CD4-positive, alpha-beta T cell (primary cell): ENCODE data around the gene MYO1D. TPM values are rescaled to one million over a fixed set of nuclear protein-coding genes. Genes with fewer than 3 reads are reported as not detected.
A peak's percentile ranks its signal among the peaks of the same experiment; 100 is the strongest.

Experiments
- ATAC-seq: fragments of 200-7000 bp; cut with Tn5 transposase; one replicate; pipeline ENCODE4 v1.10.0; 2022; ENCODE audit warnings: mild to moderate bottlenecking; ENCODE audit not compliant: poor library complexity
- CTCF ChIA-PET: fragments of 350-600 bp; sonication (Branson Sonifier 250); formaldehyde crosslinking; loops from one replicate; lab custom pipeline; 2021; ENCODE audit warnings: antibody characterized with exemption, inconsistent platforms; lab: Charles Lee
- POLR2A ChIA-PET: fragments of 350-600 bp; sonication (Branson Sonifier 250); formaldehyde crosslinking; loops from one replicate; lab custom pipeline; 2021; ENCODE audit warnings: antibody characterized with exemption, inconsistent platforms; lab: Charles Lee
- DNase-seq, 14 experiments: peaks; one replicate each; pipeline ENCODE4 v3.0.0-alpha.2; 2013 to 2020; ENCODE audit warnings: mixed read lengths in 2 of 14
- H3K27ac ChIP-seq, 2 donors: one replicate each; pipeline versions ENCODE4 v1.5.1 to v1.7.0; 2013; ENCODE audit warnings: low read length in 2 of 2, low read depth in 1 of 2, mild to moderate bottlenecking in 1 of 2
- H3K27me3 ChIP-seq, 2 experiments: 1 replicate in 1 of 2; 2 replicates in 1 of 2; pipeline versions ENCODE4 v1.6.1 to v1.7.0; 2013; ENCODE audit warnings: low read length in 2 of 2, control low read depth in 1 of 2, mild to moderate bottlenecking in 1 of 2, moderate library complexity in 1 of 2; ENCODE audit not compliant: insufficient read depth in 2 of 2, control insufficient read depth in 1 of 2
- H3K36me3 ChIP-seq: one replicate; pipeline ENCODE4 v1.6.1; 2013; ENCODE audit warnings: low read length, control low read depth; ENCODE audit not compliant: insufficient read depth
- H3K4me1 ChIP-seq: one replicate; pipeline ENCODE4 v1.6.1; 2013; ENCODE audit warnings: low read length, control low read depth; ENCODE audit not compliant: insufficient read depth
- H3K4me3 ChIP-seq: one replicate; pipeline ENCODE4 v1.5.1; 2013; ENCODE audit warnings: mild to moderate bottlenecking, low read length, moderate library complexity
- H3K9me3 ChIP-seq, 2 experiments: 1 replicate in 1 of 2; 2 replicates in 1 of 2; pipeline versions ENCODE4 v1.6.1 to v1.7.0; 2013; ENCODE audit warnings: low read length in 2 of 2, mild to moderate bottlenecking in 2 of 2, control low read depth in 1 of 2, moderate library complexity in 1 of 2; ENCODE audit not compliant: control insufficient read depth in 1 of 2, insufficient read depth in 1 of 2
- H3K27ac Mint-ChIP-seq: one replicate; pipeline ENCODE4 v1.8.0; 2020; ENCODE audit warnings: mixed read lengths
- H3K27me3 Mint-ChIP-seq: one replicate; pipeline ENCODE4 v1.8.0; 2021; ENCODE audit warnings: mixed read lengths
- H3K36me3 Mint-ChIP-seq: one replicate; pipeline ENCODE4 v1.8.0; 2021; ENCODE audit warnings: low read depth, mixed read lengths
- H3K4me1 Mint-ChIP-seq: one replicate; pipeline ENCODE4 v1.8.0; 2021; ENCODE audit warnings: low read depth, mixed read lengths
- H3K4me3 Mint-ChIP-seq: one replicate; pipeline ENCODE4 v1.8.0; 2020; ENCODE audit warnings: mild to moderate bottlenecking, mixed read lengths
- H3K9me3 Mint-ChIP-seq: one replicate; pipeline ENCODE4 v1.8.0; 2020; ENCODE audit warnings: mixed read lengths
- CTCF ChIP-seq: fragments of 200-600 bp; IDR thresholded peaks from one replicate; pipeline ENCODE4 v1.8.0; 2022; ENCODE audit warnings: antibody characterized with exemption, mild to moderate bottlenecking
- intact Hi-C, 2 experiments: fragments of 100-400 bp; cut with DNase I in 1 of 2; cut with micrococcal nuclease in 1 of 2; formaldehyde crosslinking; loops; one replicate each; pipeline versions ENCODE4 v1.15.1 to v1.9.0; 2023 to 2025; cut with DNase I, micrococcal nuclease
- total RNA-seq, 174 experiments: library from RNA in 2 of 174; stranded (reverse) in 2 of 174; gene quantifications; one replicate each; pipeline ENCODE4 v1.2.3 and lab custom pipeline; 2021 to 2026

The MYO1D gene
- total RNA-seq, 2 experiments from 2014 or later: 5.8 to 6.4 TPM

GRCh38 chr17:32763855-32764439 is 113.0 kb downstream of the MYO1D start:
- Histone ChIP-seq H3K4me3 (no peak overlapping the region), H3K27ac (no peak overlapping the region), H3K9me3 (no peaks in the 10 kb centered on the region), H3K36me3 (no peaks in the 10 kb centered on the region), H3K4me1 (no peaks in the 10 kb centered on the region), H3K27me3 (no peaks in the 10 kb centered on the region)
- no peak for ATAC-seq
- no peaks in the 10 kb centered on the region for H3K9me3 Mint-ChIP-seq
- H3K4me3 Mint-ChIP-seq: no peak overlapping the region
- no peak for TF ChIP-seq CTCF
- H3K4me1 Mint-ChIP-seq: peaks cover 17% of the 10 kb centered on the region
- CTCF ChIA-PET: interaction anchor here (1.0 kb wide), 1 partner anchor 19 kb away, joined by 3 read pairs; no protein-coding TSS in a partner anchor
- DNase-seq: no peak
- H3K36me3 Mint-ChIP-seq: no peaks in the 10 kb centered on the region
- no peak overlapping the region for H3K27ac Mint-ChIP-seq
- POLR2A ChIA-PET: no interaction called here
- intact Hi-C loops: no loop called here
- no peaks in the 10 kb centered on the region for H3K27me3 Mint-ChIP-seq

GRCh38 chr17:32759476-32759875 is 117.4 kb downstream of the MYO1D start:
- no peak overlapping the region for H3K27ac ChIP-seq
- ATAC-seq (no peak), DNase-seq (peak in 1 of 14 experiments; percentile 35)
- no peak overlapping the region for H3K4me3 Mint-ChIP-seq
- ChIA-PET CTCF (interaction anchor here (1.4 kb wide), 1 partner anchor 118 kb away, joined by 3 read pairs; no protein-coding TSS in a partner anchor), POLR2A (no interaction called here)
- H3K27me3 ChIP-seq: no peaks in the 10 kb centered on the region
- H3K4me1 ChIP-seq: no peaks in the 10 kb centered on the region
- H3K4me3 ChIP-seq: no peak overlapping the region
- intact Hi-C loops: loop anchor here in 1 of 2 experiments (5.0 kb wide), 2 partner anchors 147 to 507 kb away; no protein-coding TSS in a partner anchor
- H3K9me3 Mint-ChIP-seq: no peaks in the 10 kb centered on the region
- peaks cover 18% of the 10 kb centered on the region for H3K4me1 Mint-ChIP-seq
- no peak for TF ChIP-seq CTCF
- no peaks in the 10 kb centered on the region for H3K27me3 Mint-ChIP-seq
- no peak overlapping the region for H3K27ac Mint-ChIP-seq
- H3K36me3 ChIP-seq: no peaks in the 10 kb centered on the region
- H3K9me3 ChIP-seq: no peaks in the 10 kb centered on the region
- H3K36me3 Mint-ChIP-seq: no peaks in the 10 kb centered on the region

- intact Hi-C loops: loop anchor here in 1 of 2 experiments (2.0 to 5.0 kb wide), 3 partner anchors 146 to 506 kb away; no protein-coding TSS in a partner anchor
- no peaks in the 10 kb centered on the region for H3K9me3 Mint-ChIP-seq
- ChIA-PET POLR2A (no interaction called here), CTCF (interaction anchor here (0.9 to 1.8 kb wide), 2 partner anchors 119 to 296 kb away, joined by 3 to 10 read pairs; partner anchors contain the start of gene MYO1D)
- ATAC-seq (no peak), DNase-seq (no peak)
- Histone ChIP-seq H3K27ac (no peak overlapping the region), H3K4me1 (no peaks in the 10 kb centered on the region), H3K36me3 (no peaks in the 10 kb centered on the region), H3K9me3 (no peaks in the 10 kb centered on the region), H3K4me3 (no peak overlapping the region), H3K27me3 (no peaks in the 10 kb centered on the region)
- H3K27ac Mint-ChIP-seq: no peak overlapping the region
- no peaks in the 10 kb centered on the region for H3K36me3 Mint-ChIP-seq
- no peak for TF ChIP-seq CTCF
- H3K27me3 Mint-ChIP-seq: no peaks in the 10 kb centered on the region
- H3K4me3 Mint-ChIP-seq: no peak overlapping the region
- H3K4me1 Mint-ChIP-seq: peaks cover 18% of the 10 kb centered on the region
Measured at GRCh38 chr17:32757963-32758362, 119.0 kb downstream of the MYO1D start.
